Measurements from ENCODE around the gene CADPS2.

DNA sequence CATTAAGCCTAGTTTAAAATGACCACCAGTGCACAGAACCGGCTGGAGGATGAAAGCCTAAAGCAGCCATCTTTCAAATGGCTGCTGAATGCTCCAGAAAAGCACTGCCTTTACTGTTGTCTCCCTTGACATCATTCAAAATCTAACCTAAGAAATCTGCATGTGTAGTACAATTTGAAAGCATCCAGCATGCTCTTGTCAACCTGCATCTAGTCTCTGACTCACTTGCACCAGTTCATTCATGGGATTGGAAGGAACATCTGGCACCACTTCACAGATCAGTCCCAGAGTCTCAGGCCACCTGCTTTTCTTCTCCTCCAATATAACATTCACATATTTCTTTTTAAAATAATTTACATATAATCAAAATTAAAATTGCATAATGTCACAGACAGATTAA, 263.6 kb downstream of the CADPS2 start:
- no peak for TF ChIP-seq TAF1 (IDR thresholded peaks at IDR 0.05; ENCODE audit: low read depth, low read length)
- TF ChIP-seq, protein P1, sequence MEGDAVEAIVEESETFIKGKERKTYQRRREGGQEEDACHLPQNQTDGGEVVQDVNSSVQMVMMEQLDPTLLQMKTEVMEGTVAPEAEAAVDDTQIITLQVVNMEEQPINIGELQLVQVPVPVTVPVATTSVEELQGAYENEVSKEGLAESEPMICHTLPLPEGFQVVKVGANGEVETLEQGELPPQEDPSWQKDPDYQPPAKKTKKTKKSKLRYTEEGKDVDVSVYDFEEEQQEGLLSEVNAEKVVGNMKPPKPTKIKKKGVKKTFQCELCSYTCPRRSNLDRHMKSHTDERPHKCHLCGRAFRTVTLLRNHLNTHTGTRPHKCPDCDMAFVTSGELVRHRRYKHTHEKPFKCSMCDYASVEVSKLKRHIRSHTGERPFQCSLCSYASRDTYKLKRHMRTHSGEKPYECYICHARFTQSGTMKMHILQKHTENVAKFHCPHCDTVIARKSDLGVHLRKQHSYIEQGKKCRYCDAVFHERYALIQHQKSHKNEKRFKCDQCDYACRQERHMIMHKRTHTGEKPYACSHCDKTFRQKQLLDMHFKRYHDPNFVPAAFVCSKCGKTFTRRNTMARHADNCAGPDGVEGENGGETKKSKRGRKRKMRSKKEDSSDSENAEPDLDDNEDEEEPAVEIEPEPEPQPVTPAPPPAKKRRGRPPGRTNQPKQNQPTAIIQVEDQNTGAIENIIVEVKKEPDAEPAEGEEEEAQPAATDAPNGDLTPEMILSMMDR (IDR thresholded peaks at IDR 0.05; ENCODE audit: control extremely low read depth in 1 of 3, insufficient read depth in 1 of 3, low read depth in 1 of 3, low read length in 3 of 3), result no peak

Data from H1 (cell line).